ENCODE data around the gene AGAP1.

GRCh38 chr2:236078297-236079255 is 584.7 kb downstream of the AGAP1 start:
- TF ChIP-seq CTCF (conservative IDR thresholded peaks at IDR 0.05; ENCODE audit: low read length): no peak
- TF ChIP-seq EZH2phosphoT487 (IDR thresholded peaks at IDR 0.05; ENCODE audit: borderline replicate concordance, low read depth, low read length): no peak

Measured in OCI-LY7 (cell line).